Kidney tubule cell (primary cell): ENCODE results near the gene BABAM2.
"Not testable (repeated sequence)": the region's sequence is repeated elsewhere in the genome, so short reads cannot be mapped to it uniquely, and the experiment has no call there.

Experiments
- DNase-seq: peaks from one replicate; pipeline ENCODE4 v3.0.0-alpha.2; 2018; ENCODE audit warnings: low spot score

BABAM2 gene

DNA sequence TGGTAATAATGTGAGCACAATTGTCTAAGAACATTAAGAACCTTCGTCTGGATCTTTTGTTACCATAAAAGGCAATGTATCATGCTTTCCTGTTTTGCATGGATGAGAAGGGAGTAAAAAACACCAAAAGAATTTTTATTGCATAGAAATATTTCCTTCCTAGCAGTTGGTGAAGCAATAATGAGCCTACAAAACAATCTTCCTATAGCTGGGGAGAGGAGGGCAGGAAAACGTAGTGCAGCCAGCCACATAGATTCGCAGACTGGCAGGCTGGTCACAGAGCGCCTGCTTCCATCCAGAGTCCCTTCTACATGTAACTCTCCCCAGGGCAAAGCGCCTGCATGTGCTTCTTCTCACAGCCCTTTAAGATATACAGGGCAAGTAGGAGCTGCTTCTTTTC is 190.4 kb downstream of the BABAM2 start:
- peak; percentile 25 for DNase-seq

- no peak for DNase-seq
These were observed 191.6 kb downstream of the BABAM2 start for GRCh38 chr2:28082131-28082530.

DNA sequence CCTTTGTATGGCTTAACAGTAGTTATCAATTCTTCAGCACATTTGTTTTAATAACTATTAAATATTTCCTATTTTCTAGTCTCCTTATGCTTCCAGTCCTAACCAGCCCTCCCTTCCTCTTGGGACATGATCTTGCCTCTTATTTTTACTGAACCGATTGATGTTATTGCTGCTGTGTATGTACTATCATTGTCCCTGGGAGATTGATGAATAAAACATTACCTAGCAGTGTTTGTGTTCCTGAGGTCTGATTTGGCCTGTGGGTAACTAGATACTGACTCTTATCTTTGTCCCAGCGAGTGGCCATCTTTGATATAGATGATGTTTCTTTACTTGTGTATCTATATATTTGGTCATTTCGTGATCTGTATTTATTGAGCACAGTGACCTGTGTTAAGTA is 192.9 kb downstream of the BABAM2 start:
- no peak for DNase-seq

DNA sequence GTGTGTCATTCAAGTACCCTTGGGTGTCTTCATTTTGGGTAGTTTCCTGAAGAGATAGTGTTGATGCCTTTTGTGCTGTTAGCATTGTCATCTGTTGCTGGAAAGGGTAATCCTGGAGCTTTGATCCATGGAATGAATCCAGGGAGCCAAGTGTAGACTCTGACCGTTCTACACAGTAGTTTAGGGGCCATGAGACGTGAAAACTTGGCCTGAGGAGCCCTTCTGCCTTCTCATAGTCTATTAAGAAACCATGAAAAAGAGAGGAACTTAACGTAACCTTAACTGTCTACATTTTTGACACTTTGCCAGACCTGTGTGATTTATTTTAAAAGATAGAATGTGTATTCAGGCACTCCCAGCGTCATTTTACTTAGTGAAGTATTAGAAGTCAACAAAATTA is 194.0 kb downstream of the BABAM2 start:
- peak; percentile 17 for DNase-seq

- DNase-seq: no peak
These were observed 194.7 kb downstream of the BABAM2 start for GRCh38 chr2:28085201-28085600.

- DNase-seq: no peak
These were observed 196.1 kb downstream of the BABAM2 start for GRCh38 chr2:28086611-28087010.

- peak; percentile 54 for DNase-seq
These were observed 198.4 kb downstream of the BABAM2 start for GRCh38 chr2:28088970-28089369.

DNA sequence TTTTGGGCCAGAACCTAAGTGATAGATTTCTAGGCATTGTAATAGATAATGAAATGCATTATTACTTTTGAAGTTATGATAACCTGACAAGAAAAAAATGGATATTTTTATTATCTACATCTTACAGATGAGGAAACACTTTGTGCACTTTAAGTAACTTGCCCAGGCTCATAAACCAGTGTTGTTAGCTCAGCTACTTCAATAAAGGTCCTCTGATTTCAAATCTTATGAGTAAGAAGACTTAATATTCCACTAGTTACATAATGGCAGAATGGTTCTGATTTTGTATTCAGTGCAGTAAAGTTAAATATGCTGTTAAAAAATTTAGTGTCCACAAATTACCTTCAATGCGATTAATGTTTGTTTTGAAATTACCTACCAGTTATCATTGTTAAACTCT is 199.0 kb downstream of the BABAM2 start:
- no peak for DNase-seq

GRCh38 chr2:28093308-28093707 is 202.8 kb downstream of the BABAM2 start:
- DNase-seq: no peak

- no peak for DNase-seq
These were observed 203.2 kb downstream of the BABAM2 start for GRCh38 chr2:28093768-28094167.

- no peak for DNase-seq
These were observed 204.2 kb downstream of the BABAM2 start for GRCh38 chr2:28094739-28095138.

- no peak for DNase-seq
These were observed 205.1 kb downstream of the BABAM2 start for GRCh38 chr2:28095622-28096021.

DNA sequence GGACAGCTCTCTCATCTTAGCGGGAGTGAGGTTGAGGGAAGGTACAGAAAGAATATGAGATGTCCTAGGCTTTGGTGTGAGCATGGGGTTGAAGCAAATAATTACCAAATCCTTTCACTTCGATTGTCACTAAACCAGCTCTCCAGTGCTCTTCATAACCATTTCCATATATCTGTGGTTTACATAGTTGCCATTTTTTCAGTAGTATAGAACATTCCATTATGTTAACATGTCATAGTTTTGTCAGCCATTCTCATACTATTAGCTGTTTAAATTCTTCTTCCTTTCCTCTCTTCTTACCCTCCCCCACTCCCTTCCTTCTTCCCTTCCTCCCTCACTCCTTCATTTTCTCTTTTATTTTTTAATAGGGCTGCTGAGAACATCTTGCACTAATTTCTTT is 205.9 kb downstream of the BABAM2 start:
- DNase-seq: no peak

DNA sequence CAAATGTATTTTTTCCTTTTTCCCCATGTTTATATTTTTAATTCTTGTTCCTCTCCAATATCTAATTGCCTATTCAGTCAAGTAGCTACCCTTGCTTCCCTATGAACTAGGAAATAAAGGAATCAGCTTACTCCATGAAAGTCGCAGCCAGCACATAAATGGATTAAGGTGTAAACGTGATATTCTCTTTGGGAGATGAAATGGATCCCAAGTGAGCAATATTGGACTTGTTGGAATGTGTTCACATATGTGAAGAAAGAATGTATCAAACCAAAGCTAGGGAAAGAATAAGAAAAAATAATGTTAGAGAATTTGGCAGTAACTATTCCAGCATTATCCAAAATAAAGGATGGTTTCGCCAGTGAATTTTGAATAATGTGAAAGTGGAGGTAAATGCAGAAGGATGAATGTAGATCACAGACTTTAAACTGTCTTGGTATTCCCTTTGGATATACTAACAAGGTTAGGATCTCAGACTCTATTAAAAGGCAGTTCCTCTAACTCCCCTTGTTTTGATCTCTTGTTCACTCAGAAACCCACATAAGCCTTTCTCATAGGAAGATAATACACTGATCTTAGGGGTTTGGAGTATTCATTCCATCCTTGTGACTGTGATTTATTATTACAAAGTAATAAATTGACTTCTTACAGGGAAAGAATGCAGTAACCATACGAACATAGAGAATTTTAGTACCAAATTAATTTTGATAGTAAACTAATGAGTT is 208.1 kb downstream of the BABAM2 start:
- DNase-seq: no peak

- peak; percentile 21 for DNase-seq
These were observed 210.6 kb downstream of the BABAM2 start for GRCh38 chr2:28101123-28101522.

DNA sequence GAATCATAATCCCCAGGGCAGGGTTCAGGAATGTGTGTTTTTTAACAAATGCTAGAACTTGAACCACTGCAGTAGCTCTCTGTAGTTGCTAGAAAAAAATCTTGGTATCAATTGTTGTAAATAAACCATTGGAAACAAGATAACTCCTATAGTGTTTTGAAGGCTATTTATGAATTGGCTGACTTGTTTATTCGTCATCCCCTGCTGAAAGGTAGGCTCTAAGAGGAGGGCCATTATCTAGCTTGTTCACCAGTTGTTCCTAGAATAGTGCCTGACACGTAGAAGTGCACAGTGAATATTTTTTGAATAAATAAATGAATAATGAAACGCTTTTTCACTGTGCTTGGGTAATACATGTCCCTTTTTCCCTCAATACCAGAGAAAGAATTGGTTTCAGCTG is 211.4 kb downstream of the BABAM2 start:
- DNase-seq: no peak

GRCh38 chr2:28102455-28102874 is 211.9 kb downstream of the BABAM2 start:
- DNase-seq: peak; percentile 33

GRCh38 chr2:28103611-28104010 is 213.1 kb downstream of the BABAM2 start:
- no peak for DNase-seq

DNA sequence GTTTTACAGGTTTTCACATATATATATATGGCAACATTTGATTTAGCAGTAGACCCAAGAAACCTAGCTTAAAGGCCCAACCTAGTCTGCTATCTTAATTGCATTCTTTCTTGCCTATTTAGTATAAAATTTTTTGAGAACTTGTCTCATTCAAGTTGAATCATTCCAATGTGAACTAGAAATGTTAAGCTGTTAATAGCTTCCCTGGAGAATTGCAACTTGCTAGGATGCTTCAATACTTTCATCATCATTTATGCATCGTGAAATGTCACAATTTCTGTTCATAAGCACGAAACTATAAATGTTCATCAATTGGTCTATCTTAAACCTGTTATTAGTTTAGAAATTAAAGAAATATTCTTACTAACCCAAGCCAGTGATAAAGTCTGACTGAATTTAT is 217.6 kb downstream of the BABAM2 start:
- no peak for DNase-seq

DNA sequence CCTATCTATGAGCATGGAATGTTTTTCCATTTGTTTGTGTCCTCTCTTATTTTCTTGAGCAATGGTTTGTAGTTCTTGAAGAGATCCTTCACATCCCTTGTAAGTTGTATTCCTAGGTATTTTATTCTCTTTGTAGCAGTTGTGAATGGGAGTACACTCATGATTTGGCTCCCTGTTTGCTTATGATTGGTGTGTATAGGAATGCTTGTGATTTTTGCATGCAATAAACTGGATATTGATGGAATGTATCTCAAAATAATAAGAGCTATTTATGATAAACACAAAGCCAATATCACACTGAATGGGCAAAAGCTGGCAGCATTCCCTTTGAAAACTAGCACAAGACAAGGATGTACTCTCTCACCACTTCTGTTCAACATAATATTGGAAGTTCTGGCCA is 223.2 kb downstream of the BABAM2 start:
- not testable (repeated sequence) for DNase-seq

DNA sequence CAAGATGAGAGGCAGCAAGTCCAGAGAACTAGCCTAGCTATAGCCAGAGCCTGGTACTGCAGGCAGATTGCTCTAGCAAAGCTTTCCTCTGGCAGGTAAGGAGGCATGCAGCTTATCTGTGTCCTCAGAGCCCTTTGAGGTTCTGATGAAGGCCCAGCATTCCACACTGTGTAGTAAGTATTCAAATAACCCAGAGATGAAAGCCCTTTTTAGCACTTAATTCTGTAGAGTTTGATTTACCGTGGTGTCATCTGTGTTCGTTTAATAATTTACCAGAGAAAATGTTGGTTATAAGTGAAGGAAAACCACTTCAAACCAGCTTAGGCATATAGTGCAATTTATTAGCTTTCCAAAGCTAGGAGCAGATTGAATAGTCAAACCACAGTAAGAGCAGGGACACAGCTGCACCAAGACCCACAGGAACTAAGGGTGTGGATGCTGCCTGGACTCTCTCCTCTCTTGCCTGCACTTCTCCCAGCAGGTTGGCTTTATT is 226.6 kb downstream of the BABAM2 start:
- peak; percentile 93 for DNase-seq

GRCh38 chr2:28119631-28120030 is 229.1 kb downstream of the BABAM2 start:
- no peak for DNase-seq

- DNase-seq: peak; percentile 57
These were observed 237.9 kb downstream of the BABAM2 start for GRCh38 chr2:28128281-28128950.
